ENCODE measurements around the gene ATG4C.
"Not testable (repeated sequence)": the region's sequence is repeated elsewhere in the genome, so short reads cannot be mapped to it uniquely, and the experiment has no call there.

The ATG4C gene

DNA sequence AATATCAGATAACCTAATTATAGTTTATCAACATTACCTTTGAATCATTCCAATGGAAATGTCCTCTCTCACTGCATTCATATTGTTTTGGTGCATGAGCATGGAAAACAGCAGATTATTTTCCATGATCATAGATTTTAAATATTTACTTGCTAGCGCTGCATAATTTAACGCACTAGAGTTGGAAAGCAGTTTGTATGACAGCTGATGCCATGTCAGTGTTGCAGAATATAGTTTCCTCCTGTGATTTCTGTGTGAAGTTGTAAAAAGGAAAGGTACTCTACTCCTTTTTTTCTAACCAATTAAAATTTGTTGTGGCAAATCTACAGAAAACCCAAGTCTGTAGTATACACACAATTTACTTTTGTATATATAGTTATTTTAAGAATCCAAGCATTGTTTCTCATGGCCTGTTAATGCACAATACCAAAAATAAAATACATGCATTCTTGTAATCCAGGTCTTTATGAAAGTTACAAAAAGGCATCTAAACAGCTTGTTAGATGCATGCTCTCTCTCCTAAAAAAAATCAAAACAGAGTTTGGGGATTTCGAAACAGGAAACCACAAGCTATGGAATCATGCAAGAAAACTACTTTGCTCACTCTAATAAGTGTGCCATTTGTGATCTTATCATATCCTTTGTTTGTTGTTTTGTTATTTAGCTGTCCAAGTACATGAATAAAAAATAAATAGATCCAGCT is 1.9 kb upstream of the ATG4C start:
- Histone ChIP-seq H3K9me3 (ENCODE audit: insufficient read depth, low read depth, low read length) (no peaks in the 10 kb centered on the region), H3K9ac (ENCODE audit: low read depth, low read length) (no peak overlapping the region), H3K27me3 (ENCODE audit: insufficient read depth, low read length) (no peaks in the 10 kb centered on the region), H3K4me3 (ENCODE audit: low read length) (no peak overlapping the region), H3K36me3 (ENCODE audit: insufficient read depth, low read length) (no peaks in the 10 kb centered on the region), H3K4me1 (ENCODE audit: insufficient read depth, low read length) (peaks cover 14% of the 10 kb centered on the region), H3K27ac (ENCODE audit: low read depth, low read length) (no peak overlapping the region)
- 100% methylated on average over 3 of the region's 3 CpGs for WGBS

- not testable (repeated sequence) for H3K9ac ChIP-seq (ENCODE audit: low read depth, low read length); H3K27me3 ChIP-seq (ENCODE audit: insufficient read depth, low read length); H3K4me3 ChIP-seq (ENCODE audit: low read length); H3K9me3 ChIP-seq (ENCODE audit: insufficient read depth, low read depth, low read length); H3K36me3 ChIP-seq (ENCODE audit: insufficient read depth, low read length); H3K27ac ChIP-seq (ENCODE audit: low read depth, low read length)
- H3K4me1 ChIP-seq (ENCODE audit: insufficient read depth, low read length) = peaks cover 14% of the 10 kb centered on the region
- 96% methylated on average over 20 of the region's 23 CpGs for WGBS
Observed at GRCh38 chr1:62782544-62783212, 1.3 kb upstream of the ATG4C start.

DNA sequence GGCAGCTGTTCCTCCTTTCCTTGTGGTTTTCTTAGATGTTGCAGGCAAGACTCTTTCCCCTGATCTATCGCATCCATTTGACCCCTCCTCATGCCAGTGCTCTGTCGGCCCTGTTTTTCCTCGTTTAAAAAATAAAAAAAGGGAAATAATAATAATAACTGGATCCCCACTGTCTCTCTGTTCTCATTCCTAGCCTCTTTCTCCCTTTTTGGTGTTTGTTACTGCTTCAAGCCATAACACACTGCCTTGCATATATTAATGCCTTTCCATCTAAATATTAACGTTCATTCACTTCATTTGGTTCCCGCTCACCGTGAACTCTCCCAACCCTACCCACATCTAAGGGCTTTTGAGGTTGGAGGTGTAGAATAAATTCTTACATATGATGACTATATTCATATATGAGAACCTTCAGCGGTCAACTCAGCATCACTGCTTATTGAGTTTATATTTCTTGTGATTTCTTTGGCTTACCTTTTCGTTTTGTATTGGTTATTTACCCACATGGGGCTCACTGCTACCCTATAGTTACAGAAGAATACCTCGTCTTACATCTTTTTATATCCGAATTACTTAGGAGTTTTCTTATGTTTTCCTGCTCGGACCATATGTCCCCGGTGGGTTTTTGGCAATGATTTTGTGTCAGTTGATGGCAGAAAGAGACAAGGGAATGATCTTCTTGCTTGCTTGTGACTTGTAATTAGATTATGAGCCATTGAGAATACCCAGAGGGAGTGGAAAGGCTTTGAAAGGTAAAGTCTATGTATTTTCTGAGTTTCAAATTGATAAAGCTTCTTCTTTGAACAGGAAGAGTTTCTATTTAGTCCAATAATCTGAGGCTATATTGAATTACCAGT is 805 bp downstream of the ATG4C start:
- H3K4me1 ChIP-seq (ENCODE audit: insufficient read depth, low read length) = peaks cover 9% of the 10 kb centered on the region
- peak overlapping the region; percentile 92 for H3K4me3 ChIP-seq (ENCODE audit: low read length)
- H3K9me3 ChIP-seq (ENCODE audit: insufficient read depth, low read depth, low read length) = no peaks in the 10 kb centered on the region
- H3K36me3 ChIP-seq (ENCODE audit: insufficient read depth, low read length) = no peaks in the 10 kb centered on the region
- 14% methylated on average over 8 of the region's 12 CpGs for WGBS
- no peaks in the 10 kb centered on the region for H3K27me3 ChIP-seq (ENCODE audit: insufficient read depth, low read length)
- peak overlapping the region; percentile 65; the same call in 1 of the 2 replicates for H3K27ac ChIP-seq (ENCODE audit: low read depth, low read length)
- peak overlapping the region; percentile 90 for H3K9ac ChIP-seq (ENCODE audit: low read depth, low read length)

GRCh38 chr1:62790716-62791115 is 6.8 kb downstream of the ATG4C start:
- no peaks in the 10 kb centered on the region for H3K9me3 ChIP-seq (ENCODE audit: insufficient read depth, low read depth, low read length)
- H3K27ac ChIP-seq (ENCODE audit: low read depth, low read length) = no peak overlapping the region
- no peaks in the 10 kb centered on the region for H3K36me3 ChIP-seq (ENCODE audit: insufficient read depth, low read length)
- H3K9ac ChIP-seq (ENCODE audit: low read depth, low read length) = no peak overlapping the region
- H3K27me3 ChIP-seq (ENCODE audit: insufficient read depth, low read length) = no peaks in the 10 kb centered on the region
- H3K4me1 ChIP-seq (ENCODE audit: insufficient read depth, low read length) = no peaks in the 10 kb centered on the region
- H3K4me3 ChIP-seq (ENCODE audit: low read length) = no peak overlapping the region

DNA sequence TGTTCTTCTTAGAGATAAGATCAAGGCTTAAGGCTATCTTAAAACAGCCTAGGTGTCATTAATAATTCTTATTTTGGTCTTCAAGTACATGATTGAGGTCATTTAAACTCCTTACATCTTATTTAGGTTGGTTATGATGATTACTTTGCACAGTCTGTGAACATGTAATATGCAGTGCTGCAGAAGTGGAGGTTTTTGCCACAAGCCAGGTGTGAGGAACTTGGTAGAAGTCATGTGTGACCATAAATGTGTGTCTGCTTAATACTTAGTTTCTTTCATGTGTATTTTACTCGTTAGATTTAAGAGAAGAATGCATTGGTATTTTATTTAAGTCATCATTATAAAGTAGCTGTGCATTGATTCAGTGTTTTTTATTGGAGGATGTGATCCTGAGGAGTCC is 10.1 kb downstream of the ATG4C start:
- no peak overlapping the region for H3K27ac ChIP-seq (ENCODE audit: low read depth, low read length)
- no peak overlapping the region for H3K4me3 ChIP-seq (ENCODE audit: low read length)
- no peak overlapping the region for H3K9ac ChIP-seq (ENCODE audit: low read depth, low read length)
- H3K36me3 ChIP-seq (ENCODE audit: insufficient read depth, low read length) = no peaks in the 10 kb centered on the region
- H3K4me1 ChIP-seq (ENCODE audit: insufficient read depth, low read length) = no peaks in the 10 kb centered on the region
- no peaks in the 10 kb centered on the region for H3K27me3 ChIP-seq (ENCODE audit: insufficient read depth, low read length)
- H3K9me3 ChIP-seq (ENCODE audit: insufficient read depth, low read depth, low read length) = no peaks in the 10 kb centered on the region
- WGBS = 100% methylated on average over 1 of the region's 1 CpG

- no peak overlapping the region for H3K9ac ChIP-seq (ENCODE audit: low read depth, low read length)
- H3K27ac ChIP-seq (ENCODE audit: low read depth, low read length) = no peak overlapping the region
- H3K27me3 ChIP-seq (ENCODE audit: insufficient read depth, low read length) = no peaks in the 10 kb centered on the region
- H3K4me1 ChIP-seq (ENCODE audit: insufficient read depth, low read length) = no peaks in the 10 kb centered on the region
- H3K36me3 ChIP-seq (ENCODE audit: insufficient read depth, low read length) = no peaks in the 10 kb centered on the region
- H3K4me3 ChIP-seq (ENCODE audit: low read length) = no peak overlapping the region
- no peaks in the 10 kb centered on the region for H3K9me3 ChIP-seq (ENCODE audit: insufficient read depth, low read depth, low read length)
Observed at GRCh38 chr1:62796221-62796620, 12.3 kb downstream of the ATG4C start.

DNA sequence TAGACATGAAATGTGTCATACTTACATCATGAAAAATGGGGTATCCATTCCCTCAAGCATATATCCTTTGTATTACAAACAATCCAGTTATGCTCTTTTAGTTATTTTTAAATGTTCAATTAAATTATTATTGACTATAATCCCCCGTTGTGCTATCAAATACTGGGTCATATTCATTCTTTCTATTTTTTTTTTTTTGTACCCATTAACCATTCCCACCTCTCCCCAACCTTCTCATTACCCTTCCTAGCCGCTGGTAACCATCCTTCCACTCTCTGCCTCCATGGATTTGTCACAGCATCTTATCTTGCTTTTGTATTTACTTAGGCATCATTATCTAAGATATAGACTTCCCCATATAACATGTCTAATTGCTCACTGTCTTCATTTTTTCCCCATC is 15.8 kb downstream of the ATG4C start:
- Histone ChIP-seq H3K9ac (ENCODE audit: low read depth, low read length) (no peak overlapping the region), H3K27me3 (ENCODE audit: insufficient read depth, low read length) (no peaks in the 10 kb centered on the region), H3K36me3 (ENCODE audit: insufficient read depth, low read length) (peaks cover 5% of the 10 kb centered on the region; the same call in 1 of the 2 replicates), H3K9me3 (ENCODE audit: insufficient read depth, low read depth, low read length) (no peaks in the 10 kb centered on the region), H3K4me3 (ENCODE audit: low read length) (no peak overlapping the region), H3K4me1 (ENCODE audit: insufficient read depth, low read length) (no peaks in the 10 kb centered on the region), H3K27ac (ENCODE audit: low read depth, low read length) (no peak overlapping the region)
- WGBS = 92% methylated on average over 2 of the region's 2 CpGs

DNA sequence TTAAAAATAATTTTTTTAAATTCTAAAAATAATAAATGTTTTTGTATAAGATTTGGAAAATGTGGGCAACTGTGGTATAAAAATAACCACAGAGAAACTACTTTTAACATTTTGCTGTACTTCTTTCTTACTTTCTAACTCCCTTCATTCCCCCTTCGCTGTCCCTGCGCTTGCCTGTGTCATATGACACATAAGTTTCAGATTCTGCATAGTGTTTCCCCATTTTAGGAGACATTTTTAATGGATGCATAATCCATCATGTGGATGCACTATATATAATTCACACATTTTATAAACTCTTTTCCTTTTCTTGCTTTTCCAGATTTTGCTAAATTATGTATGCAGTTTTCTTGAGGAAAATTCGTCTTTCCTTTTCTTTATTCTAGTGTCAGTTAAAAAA is 16.3 kb downstream of the ATG4C start:
- no peaks in the 10 kb centered on the region for H3K4me1 ChIP-seq (ENCODE audit: insufficient read depth, low read length)
- peaks cover 5% of the 10 kb centered on the region; the same call in 1 of the 2 replicates for H3K36me3 ChIP-seq (ENCODE audit: insufficient read depth, low read length)
- no peak overlapping the region for H3K4me3 ChIP-seq (ENCODE audit: low read length)
- H3K27me3 ChIP-seq (ENCODE audit: insufficient read depth, low read length) = no peaks in the 10 kb centered on the region
- 95% methylated on average over 2 of the region's 3 CpGs for WGBS
- H3K9me3 ChIP-seq (ENCODE audit: insufficient read depth, low read depth, low read length) = no peaks in the 10 kb centered on the region
- no peak overlapping the region for H3K27ac ChIP-seq (ENCODE audit: low read depth, low read length)
- H3K9ac ChIP-seq (ENCODE audit: low read depth, low read length) = no peak overlapping the region

- Histone ChIP-seq H3K27ac (ENCODE audit: low read depth, low read length) (no peak overlapping the region), H3K9ac (ENCODE audit: low read depth, low read length) (no peak overlapping the region), H3K4me3 (ENCODE audit: low read length) (no peak overlapping the region), H3K36me3 (ENCODE audit: insufficient read depth, low read length) (peaks cover 5% of the 10 kb centered on the region; the same call in 1 of the 2 replicates), H3K9me3 (ENCODE audit: insufficient read depth, low read depth, low read length) (no peaks in the 10 kb centered on the region), H3K4me1 (ENCODE audit: insufficient read depth, low read length) (no peaks in the 10 kb centered on the region), H3K27me3 (ENCODE audit: insufficient read depth, low read length) (no peaks in the 10 kb centered on the region)
- 95% methylated on average over 3 of the region's 3 CpGs for WGBS
Observed at GRCh38 chr1:62800825-62801306, 16.9 kb downstream of the ATG4C start.

DNA sequence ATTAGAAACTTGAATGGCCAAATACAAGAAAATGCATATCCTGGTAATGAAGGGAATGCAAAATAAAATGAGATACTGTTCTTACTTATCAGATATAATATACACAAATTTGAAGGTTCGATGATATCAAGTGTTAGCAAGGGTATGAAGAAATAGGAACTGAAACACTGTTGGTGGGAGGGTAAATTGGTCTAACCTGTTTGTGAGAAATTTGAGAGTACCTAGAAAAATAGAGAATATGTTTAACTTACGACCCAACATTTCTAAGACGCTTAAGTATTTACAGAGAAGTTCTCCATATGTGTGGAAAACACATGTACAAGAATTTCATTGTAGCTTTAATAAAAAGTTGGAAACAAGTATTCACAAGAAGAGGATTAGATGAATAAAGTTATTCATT is 25.9 kb downstream of the ATG4C start:
- no peak overlapping the region for H3K9ac ChIP-seq (ENCODE audit: low read depth, low read length)
- H3K27ac ChIP-seq (ENCODE audit: low read depth, low read length) = no peak overlapping the region
- H3K4me1 ChIP-seq (ENCODE audit: insufficient read depth, low read length) = peaks cover 7% of the 10 kb centered on the region; the same call in 1 of the 2 replicates
- H3K27me3 ChIP-seq (ENCODE audit: insufficient read depth, low read length) = no peaks in the 10 kb centered on the region
- no peaks in the 10 kb centered on the region for H3K9me3 ChIP-seq (ENCODE audit: insufficient read depth, low read depth, low read length)
- WGBS = 96% methylated on average over 3 of the region's 3 CpGs
- no peak overlapping the region for H3K4me3 ChIP-seq (ENCODE audit: low read length)
- peaks cover 16% of the 10 kb centered on the region for H3K36me3 ChIP-seq (ENCODE audit: insufficient read depth, low read length)

Data from HUES64 (cell line).